GM19328 (cell line): ENCODE measurements around the gene CCDC54.

Experiments
- ATAC-seq: cut with Tn5 transposase; IDR thresholded peaks from one replicate; pipeline ENCODE4 v1.9.1; 2021; ENCODE audit warnings: mild to moderate bottlenecking, moderate library complexity; ENCODE audit not compliant: unreplicated experiment

Gene CCDC54

DNA sequence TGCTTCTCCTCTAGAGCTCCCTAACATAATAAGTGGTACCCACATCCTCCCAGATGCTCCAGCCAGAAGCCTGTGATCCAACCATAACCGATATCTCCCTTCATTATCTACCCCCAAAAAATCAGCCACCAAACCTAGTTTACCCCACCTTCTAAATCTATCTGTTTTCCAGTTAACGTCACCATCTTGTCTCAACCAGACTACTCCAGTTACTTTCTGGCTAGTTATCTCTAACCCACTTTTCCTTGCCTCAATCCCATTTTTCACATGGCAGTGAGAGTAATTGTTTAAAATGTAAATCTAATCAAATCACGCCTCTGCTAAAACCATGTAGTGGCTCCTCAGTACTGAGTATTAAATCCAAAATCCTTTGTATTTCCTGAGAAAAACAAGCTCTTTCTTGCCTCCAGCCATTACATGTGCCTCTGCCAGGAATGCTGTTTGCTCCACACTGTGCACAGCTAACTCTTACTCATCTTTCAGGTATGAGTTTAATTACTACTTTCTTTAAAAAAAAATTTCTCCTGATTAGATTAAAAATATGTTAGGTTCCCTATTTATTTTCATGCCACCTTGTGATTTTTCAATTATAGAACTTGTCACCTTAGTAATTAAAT lies 15.4 kb downstream of the CCDC54 start:
- no peak for ATAC-seq

GRCh38 chr3:107394502-107394901 lies 17.3 kb downstream of the CCDC54 start:
- no peak for ATAC-seq

- ATAC-seq: no peak
These were observed 17.8 kb downstream of the CCDC54 start for GRCh38 chr3:107395066-107395465.

GRCh38 chr3:107401301-107401700 lies 24.1 kb downstream of the CCDC54 start:
- no peak for ATAC-seq

- ATAC-seq: no peak
These were observed 25.0 kb downstream of the CCDC54 start for GRCh38 chr3:107402214-107402613.

DNA sequence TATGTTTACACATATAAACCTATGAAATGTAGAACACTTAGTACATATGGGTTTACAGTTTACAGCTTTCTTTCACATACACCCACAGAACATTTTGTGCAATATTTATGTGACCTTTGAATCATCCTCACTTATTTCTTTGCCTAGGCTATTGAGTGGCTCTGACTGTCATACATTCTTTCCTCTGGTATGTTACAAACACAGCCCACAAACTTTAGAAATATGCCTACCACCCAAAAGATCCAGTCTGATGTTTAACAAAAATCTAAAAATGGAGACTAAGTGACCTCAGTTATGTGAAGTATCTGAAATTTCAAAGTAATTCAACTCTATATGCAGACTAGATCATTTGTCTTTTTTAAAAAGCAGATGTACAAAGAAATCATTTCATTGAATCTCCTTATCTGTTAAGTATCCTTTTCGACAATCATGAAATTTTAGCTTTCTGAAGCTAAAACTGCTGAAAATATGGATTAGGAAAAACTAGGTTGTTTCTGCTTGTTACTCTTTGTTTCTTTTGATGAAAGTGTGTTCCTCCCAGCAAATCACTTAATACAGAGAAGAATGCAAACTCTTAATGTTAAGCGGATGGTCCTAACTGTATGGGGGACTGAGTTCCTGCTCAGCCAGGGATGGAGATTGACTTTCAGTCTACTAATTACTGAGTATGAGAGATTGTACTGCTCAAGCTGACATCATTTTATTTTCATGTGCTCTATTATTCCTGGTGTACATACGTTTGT lies 27.7 kb downstream of the CCDC54 start:
- ATAC-seq: no peak

- no peak for ATAC-seq
These were observed 30.1 kb downstream of the CCDC54 start for GRCh38 chr3:107407355-107407754.

GRCh38 chr3:107408513-107408912 lies 31.3 kb downstream of the CCDC54 start:
- no peak for ATAC-seq

GRCh38 chr3:107409365-107409764 lies 32.1 kb downstream of the CCDC54 start:
- no peak for ATAC-seq

DNA sequence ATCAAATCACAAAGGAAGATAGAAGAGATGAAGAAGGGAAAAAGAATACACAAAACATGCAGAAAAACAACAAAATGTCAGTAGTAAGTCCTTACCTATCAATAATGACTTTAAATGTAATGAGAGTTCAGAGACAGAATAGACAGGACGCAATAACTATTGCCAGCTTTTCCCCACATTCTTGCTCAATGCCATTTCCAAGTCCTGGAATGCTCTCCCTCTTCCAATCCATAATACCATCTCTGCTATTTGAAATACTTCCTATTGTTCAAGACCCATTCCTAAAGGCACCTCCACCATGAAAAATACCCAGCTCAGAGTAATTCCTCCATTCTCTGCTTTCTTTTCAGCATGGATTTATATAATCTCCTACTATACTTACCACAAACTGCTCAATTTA lies 33.4 kb downstream of the CCDC54 start:
- no peak for ATAC-seq

DNA sequence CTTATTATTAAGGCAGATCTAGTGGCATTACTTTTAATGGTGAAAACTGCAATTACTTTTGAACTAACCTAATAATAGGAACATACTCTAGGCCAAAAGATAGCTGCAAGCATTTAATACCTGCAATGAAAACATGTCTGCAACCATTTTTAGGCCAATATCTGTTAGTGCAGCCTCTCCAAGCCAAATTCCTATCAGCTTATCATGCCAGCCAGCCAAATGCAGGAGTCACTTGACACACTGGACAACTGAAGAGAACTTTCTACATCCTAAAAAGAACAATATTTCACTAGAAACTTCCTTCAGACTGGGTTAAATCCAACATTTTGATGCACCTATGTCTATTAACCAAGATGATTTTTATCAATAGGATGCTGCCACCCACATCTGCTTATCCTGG lies 33.8 kb downstream of the CCDC54 start:
- ATAC-seq: no peak

- no peak for ATAC-seq
These were observed 34.5 kb downstream of the CCDC54 start for GRCh38 chr3:107411779-107412178.

- ATAC-seq: no peak
These were observed 35.1 kb downstream of the CCDC54 start for GRCh38 chr3:107412376-107412775.

GRCh38 chr3:107413264-107413663 lies 36.0 kb downstream of the CCDC54 start:
- ATAC-seq: no peak

- no peak for ATAC-seq
These were observed 37.2 kb downstream of the CCDC54 start for GRCh38 chr3:107414325-107414964.

DNA sequence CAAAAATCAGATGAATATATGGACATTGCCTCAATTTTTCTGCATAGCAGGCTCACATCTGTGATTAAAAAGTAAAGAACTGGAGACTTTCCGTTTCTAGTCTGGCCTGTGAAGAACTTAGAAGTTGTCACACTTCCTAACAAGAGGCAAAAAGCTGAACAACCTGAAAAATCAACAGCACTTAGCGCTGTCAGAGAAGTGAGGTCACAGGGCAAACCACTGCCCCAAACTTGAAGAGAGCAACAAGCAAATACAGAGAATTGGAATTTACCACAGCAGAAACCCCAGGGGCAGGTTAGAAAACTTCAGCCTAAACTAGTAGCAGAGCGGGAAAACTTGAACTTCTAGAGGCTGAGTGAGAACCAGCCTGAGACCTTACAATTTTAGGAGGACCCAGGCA lies 38.9 kb downstream of the CCDC54 start:
- ATAC-seq: no peak

DNA sequence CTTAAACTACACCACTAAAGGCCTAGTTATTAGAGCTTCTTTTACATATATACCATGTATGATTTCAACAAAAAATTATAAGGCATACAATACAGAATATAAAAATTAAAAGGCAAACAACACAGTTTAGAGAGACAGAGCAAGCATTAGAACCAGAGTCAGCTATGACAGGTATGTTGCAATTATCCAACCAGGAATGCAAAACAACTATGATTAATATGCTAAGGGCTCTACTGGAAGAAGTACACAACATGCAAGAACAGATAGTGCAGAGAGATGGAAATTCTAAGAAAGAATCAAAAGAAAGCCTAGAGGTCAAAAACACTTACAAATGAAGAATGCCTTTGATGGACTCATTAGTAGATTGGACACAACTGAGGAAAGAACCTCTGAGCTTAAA lies 39.6 kb downstream of the CCDC54 start:
- ATAC-seq: no peak

- ATAC-seq: peak; percentile 74
These were observed 44.0 kb downstream of the CCDC54 start for GRCh38 chr3:107421170-107421792.

- no peak for ATAC-seq
These were observed 44.6 kb downstream of the CCDC54 start for GRCh38 chr3:107421881-107422280.

- no peak for ATAC-seq
These were observed 47.8 kb downstream of the CCDC54 start for GRCh38 chr3:107425033-107425432.

- ATAC-seq: no peak
These were observed 49.0 kb downstream of the CCDC54 start for GRCh38 chr3:107426223-107426622.
